Bronchial epithelial cell (primary cell): ENCODE measurements around the gene GPRIN1. TPM values are rescaled to one million over a fixed set of nuclear protein-coding genes. Genes with fewer than 3 reads are reported as not detected.

Experiments used
- DNase-seq: peaks from one replicate; pipeline ENCODE4 v3.0.0-alpha.2; 2010; ENCODE audit warnings: low read depth
- FAIRE-seq: peaks from 2 replicates; lab custom pipeline; 2011; peaks lifted over from hg19 to GRCh38; lab: Jason Lieb, UNC
- H3K27me3 ChIP-seq: 2 replicates; pipeline ENCODE4 v1.5.1; 2011; ENCODE audit warnings: low read length; ENCODE audit not compliant: control insufficient read depth, insufficient read depth
- H3K36me3 ChIP-seq: 2 replicates; pipeline ENCODE4 v1.5.1; 2011; ENCODE audit warnings: low read length; ENCODE audit not compliant: control insufficient read depth, insufficient read depth
- H3K4me3 ChIP-seq: 2 replicates; pipeline ENCODE4 v1.5.1; 2011; ENCODE audit warnings: mild to moderate bottlenecking, low read depth, low read length, control low read depth
- CTCF ChIP-seq: IDR thresholded peaks from 2 replicates; pipeline ENCODE4 v1.5.1; 2011; ENCODE audit warnings: mild to moderate bottlenecking, moderate library complexity, low read length, control low read depth, inconsistent platforms; ENCODE audit not compliant: insufficient read depth, severe bottlenecking
- total RNA-seq: library from RNA; depleted of rRNA; stranded (reverse); fragments of >200 nt; gene quantifications from 2 replicates; pipeline ENCODE4 v1.2.1, GENCODE V29; 2014

GPRIN1 gene
- total RNA-seq, 1 donor from 2014 or later = 1.6 TPM

GRCh38 chr5:176624938-176625337 is 15.0 kb upstream of the GPRIN1 start:
- H3K36me3 ChIP-seq = no peaks in the 10 kb centered on the region
- FAIRE-seq = no peak
- peaks cover 11% of the 10 kb centered on the region for H3K27me3 ChIP-seq
- H3K4me3 ChIP-seq = no peak overlapping the region
- TF ChIP-seq CTCF = no peak
- DNase-seq = no peak

GRCh38 chr5:176624142-176624541 is 14.2 kb upstream of the GPRIN1 start:
- peaks cover 16% of the 10 kb centered on the region for H3K27me3 ChIP-seq

GRCh38 chr5:176621661-176622079 is 11.7 kb upstream of the GPRIN1 start:
- no peaks in the 10 kb centered on the region for H3K36me3 ChIP-seq
- peaks cover 21% of the 10 kb centered on the region for H3K27me3 ChIP-seq
- FAIRE-seq (no peak), DNase-seq (no peak)
- no peak for TF ChIP-seq CTCF
- H3K4me3 ChIP-seq = no peak overlapping the region

More at GRCh38 chr5:176624142-176624541, 14.2 kb upstream of the GPRIN1 start:
- FAIRE-seq (no peak), DNase-seq (no peak)
- Histone ChIP-seq H3K4me3 (no peak overlapping the region), H3K36me3 (no peaks in the 10 kb centered on the region)
- TF ChIP-seq CTCF = no peak

- H3K4me3 ChIP-seq = no peak overlapping the region
- DNase-seq (no peak), FAIRE-seq (no peak)
- TF ChIP-seq CTCF = no peak
- peaks cover 23% of the 10 kb centered on the region for H3K27me3 ChIP-seq
- no peaks in the 10 kb centered on the region for H3K36me3 ChIP-seq
These were observed 10.5 kb upstream of the GPRIN1 start for GRCh38 chr5:176620333-176620981.

GRCh38 chr5:176619569-176620332 is 9.8 kb upstream of the GPRIN1 start:
- no peak for DNase-seq
- no peak overlapping the region for H3K4me3 ChIP-seq
- H3K27me3 ChIP-seq = peaks cover 23% of the 10 kb centered on the region
- TF ChIP-seq CTCF = no peak
- no peaks in the 10 kb centered on the region for H3K36me3 ChIP-seq
- no peak for FAIRE-seq
